Fibroblast of lung (primary cell): ENCODE data around the gene NFE2L3. TPM values are rescaled to one million over a fixed set of nuclear protein-coding genes. Genes with fewer than 3 reads are reported as not detected.

Experiments
- DNase-seq, 2 donors: peaks; one replicate each; pipeline versions ENCODE4 v3.0.0 to v3.0.0-alpha.2; 2010; ENCODE audit warnings: low read depth in 2 of 2
- H2AFZ ChIP-seq: 2 replicates; pipeline ENCODE4 v1.5.1; 2012; ENCODE audit warnings: low read length, control low read depth, inconsistent platforms
- H3K27ac ChIP-seq: 2 replicates; pipeline ENCODE4 v1.5.1; 2011; ENCODE audit warnings: low read length, control low read depth; ENCODE audit not compliant: insufficient read depth
- H3K27me3 ChIP-seq: 2 replicates; pipeline ENCODE4 v1.5.1; 2011; ENCODE audit warnings: mild to moderate bottlenecking, low read length; ENCODE audit not compliant: control insufficient read depth, insufficient read depth
- H3K36me3 ChIP-seq: 2 replicates; pipeline ENCODE4 v1.5.1; 2011; ENCODE audit warnings: low read length; ENCODE audit not compliant: control insufficient read depth, insufficient read depth
- H3K4me1 ChIP-seq: 2 replicates; pipeline ENCODE4 v1.5.1; 2011; ENCODE audit warnings: low read length; ENCODE audit not compliant: control insufficient read depth, insufficient read depth; ENCODE audit errors: extremely low read depth
- H3K4me2 ChIP-seq: 2 replicates; pipeline ENCODE4 v1.5.1; 2011; ENCODE audit warnings: low read length, control low read depth; ENCODE audit not compliant: insufficient read depth; ENCODE audit errors: extremely low read depth
- H3K4me3 ChIP-seq, 4 experiments: fragments of 200-600 bp in 1 of 4; sonication (generic) in 1 of 4; replicated peaks in 1 of 4; 2 replicates each; pipeline ENCODE4 v1.5.1; 2011 to 2016; ENCODE audit warnings: low read length in 4 of 4, low read depth in 3 of 4, mild to moderate bottlenecking in 3 of 4, control low read depth in 2 of 4, inconsistent platforms in 1 of 4, mixed read lengths in 1 of 4; ENCODE audit not compliant: insufficient read depth in 1 of 4; ENCODE audit errors: control extremely low read depth in 1 of 4
- H3K79me2 ChIP-seq: 2 replicates; pipeline ENCODE4 v1.5.1; 2012; ENCODE audit warnings: mild to moderate bottlenecking, low read length, inconsistent platforms; ENCODE audit not compliant: control insufficient read depth, insufficient read depth
- H3K9ac ChIP-seq: 2 replicates; pipeline ENCODE4 v1.5.1; 2011; ENCODE audit warnings: mild to moderate bottlenecking, low read length, control low read depth; ENCODE audit not compliant: insufficient read depth
- H3K9me3 ChIP-seq: 2 replicates; pipeline ENCODE4 v1.5.1; 2012; ENCODE audit warnings: low read depth, low read length; ENCODE audit not compliant: control insufficient read depth, insufficient read depth
- H4K20me1 ChIP-seq: 2 replicates; pipeline ENCODE4 v1.5.1; 2011; ENCODE audit warnings: low read length; ENCODE audit not compliant: control insufficient read depth, insufficient read depth; ENCODE audit errors: extremely low read depth
- CTCF ChIP-seq, 2 donors: IDR thresholded peaks in 1 of 2; conservative IDR thresholded peaks in 1 of 2; 1 replicate in 1 of 2; 2 replicates in 1 of 2; pipeline ENCODE4 v1.5.1; 2011 to 2012; ENCODE audit warnings: low read length in 2 of 2, control low read depth in 1 of 2, inconsistent platforms in 1 of 2, low read depth in 1 of 2, mild to moderate bottlenecking in 1 of 2
- EZH2 ChIP-seq: IDR thresholded peaks from 2 replicates; pipeline ENCODE4 v1.5.1; 2012; ENCODE audit warnings: low read length, control low read depth, mild to moderate bottlenecking; ENCODE audit errors: missing control alignments
- polyA plus RNA-seq, 2 donors: library from polyadenylated mRNA; depleted of rRNA in 1 of 2; stranded (reverse) in 1 of 2; unstranded in 1 of 2; fragments of >200 nt; gene quantifications; 2 replicates each; pipeline ENCODE4 v1.2.1, GENCODE V29; 2011 to 2012; ENCODE audit warnings: missing spikeins in 1 of 2
- total RNA-seq: library from RNA; depleted of rRNA; stranded (reverse); fragments of >200 nt; gene quantifications from 2 replicates; pipeline ENCODE4 v1.2.1, GENCODE V29; 2014

The NFE2L3 gene
- total and polyA plus RNA-seq, 2 donors (not counting 1 experiment from before 2014, with no cell fraction given) = 5.3 to 9.1 TPM

GRCh38 chr7:26185131-26185843 lies 33.3 kb downstream of the NFE2L3 start:
- no peak for DNase-seq
- no peaks in the 10 kb centered on the region for H4K20me1 ChIP-seq
- H3K36me3 ChIP-seq = peaks cover 7% of the 10 kb centered on the region
- H3K4me3 ChIP-seq = no peak overlapping the region
- H3K27me3 ChIP-seq = no peaks in the 10 kb centered on the region
- H3K4me2 ChIP-seq = no peak overlapping the region
- no peak for TF ChIP-seq CTCF (conservative IDR thresholded peaks at IDR 0.05 in 1 of 2, IDR thresholded peaks at IDR 0.05 in 1 of 2; ENCODE audit: low read depth in 1 of 2, low read length in 2 of 2)
- no peaks in the 10 kb centered on the region for H3K9me3 ChIP-seq
- H2AFZ ChIP-seq = no peak overlapping the region
- H3K27ac ChIP-seq = no peak overlapping the region
- H3K9ac ChIP-seq = no peak overlapping the region
- peaks cover 1% of the 10 kb centered on the region for H3K79me2 ChIP-seq
- H3K4me1 ChIP-seq = no peaks in the 10 kb centered on the region

GRCh38 chr7:26185844-26186180 lies 33.8 kb downstream of the NFE2L3 start:
- Histone ChIP-seq H3K4me1 (no peaks in the 10 kb centered on the region), H3K27ac (no peak overlapping the region), H3K9ac (no peak overlapping the region), H3K79me2 (peaks cover 1% of the 10 kb centered on the region), H4K20me1 (no peaks in the 10 kb centered on the region), H3K4me3 (no peak overlapping the region), H3K4me2 (no peak overlapping the region), H3K36me3 (peaks cover 9% of the 10 kb centered on the region), H3K9me3 (no peaks in the 10 kb centered on the region), H3K27me3 (no peaks in the 10 kb centered on the region), H2AFZ (no peak overlapping the region)
- TF ChIP-seq CTCF (conservative IDR thresholded peaks at IDR 0.05 in 1 of 2, IDR thresholded peaks at IDR 0.05 in 1 of 2; ENCODE audit: low read depth in 1 of 2, low read length in 2 of 2) = no peak
- TF ChIP-seq EZH2 = no peak
- DNase-seq = no peak

- no peak overlapping the region for H2AFZ ChIP-seq
- no peak for TF ChIP-seq EZH2
- TF ChIP-seq CTCF (conservative IDR thresholded peaks at IDR 0.05 in 1 of 2, IDR thresholded peaks at IDR 0.05 in 1 of 2; ENCODE audit: low read depth in 1 of 2, low read length in 2 of 2) = no peak
- H3K4me1 ChIP-seq = no peaks in the 10 kb centered on the region
- no peak for DNase-seq
- peaks cover 3% of the 10 kb centered on the region for H4K20me1 ChIP-seq
- H3K27me3 ChIP-seq = no peaks in the 10 kb centered on the region
- no peaks in the 10 kb centered on the region for H3K9me3 ChIP-seq
- peaks cover 3% of the 10 kb centered on the region for H3K79me2 ChIP-seq
- no peak overlapping the region for H3K9ac ChIP-seq
- H3K4me3 ChIP-seq = no peak overlapping the region
- no peak overlapping the region for H3K27ac ChIP-seq
- H3K36me3 ChIP-seq = peaks cover 12% of the 10 kb centered on the region
- H3K4me2 ChIP-seq = no peak overlapping the region
Measured at GRCh38 chr7:26186364-26187311, 34.6 kb downstream of the NFE2L3 start.
